GM21825 (cell line): ENCODE measurements around the gene FAM156A.
A peak's percentile ranks its signal among the peaks of the same experiment; 100 is the strongest.
"Not testable (repeated sequence)": the region's sequence is repeated elsewhere in the genome, so short reads cannot be mapped to it uniquely, and the experiment has no call there.

Experiments
- ATAC-seq: cut with Tn5 transposase; IDR thresholded peaks from one replicate; pipeline ENCODE4 v1.9.1; 2021; ENCODE audit warnings: mild to moderate bottlenecking, moderate library complexity; ENCODE audit not compliant: unreplicated experiment

Gene FAM156A, protein sequence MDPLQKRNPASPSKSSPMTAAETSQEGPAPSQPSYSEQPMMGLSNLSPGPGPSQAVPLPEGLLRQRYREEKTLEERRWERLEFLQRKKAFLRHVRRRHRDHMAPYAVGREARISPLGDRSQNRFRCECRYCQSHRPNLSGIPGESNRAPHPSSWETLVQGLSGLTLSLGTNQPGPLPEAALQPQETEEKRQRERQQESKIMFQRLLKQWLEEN

DNA sequence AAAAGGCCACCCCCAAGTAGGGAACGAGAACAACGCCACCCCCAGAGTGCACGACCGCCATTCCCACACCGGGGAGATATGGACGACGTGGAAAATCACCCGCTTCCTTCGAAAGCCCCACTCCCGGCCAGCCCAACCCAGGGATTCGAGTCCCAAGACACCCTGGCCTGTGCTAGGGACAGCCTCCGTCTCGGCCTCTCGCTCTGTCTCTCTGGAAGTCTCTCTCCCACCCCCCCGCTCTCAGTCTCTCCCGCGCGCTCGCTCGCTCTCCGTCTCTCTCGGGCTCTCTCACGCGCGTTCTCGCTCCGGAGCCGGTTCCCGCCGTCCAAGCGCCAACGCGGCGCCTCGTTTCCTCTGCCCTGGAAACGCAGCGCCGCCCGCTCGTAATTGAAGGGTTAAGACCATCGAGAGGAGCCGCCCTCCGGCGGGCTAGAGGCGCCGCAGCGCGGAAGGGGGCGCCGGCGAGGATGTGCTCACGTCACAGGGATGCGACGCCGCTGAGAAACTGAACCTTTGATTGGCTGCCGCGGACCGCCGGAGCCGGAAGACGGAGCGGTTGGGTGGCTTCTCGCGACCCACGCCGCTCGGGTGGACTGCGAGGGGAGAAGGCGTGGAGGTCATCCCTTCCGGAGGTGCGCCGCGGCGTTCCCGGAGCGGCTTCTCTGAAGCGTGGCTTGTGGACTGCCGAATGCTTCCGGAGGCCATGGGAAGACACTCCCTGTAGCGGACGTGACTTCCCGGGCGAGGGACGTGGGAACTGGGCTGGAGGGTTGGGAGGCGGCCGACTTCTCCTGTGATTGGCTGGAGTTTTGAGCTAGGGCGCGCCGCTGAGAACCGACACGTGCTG lies at the start of gene FAM156A:
Gene FAM156A (minus strand): TSS at position 406 of the 847 bp plus-strand sequence. CDS start 9,930 bp downstream, outside the sequence.
- peak; percentile 79 for ATAC-seq

DNA sequence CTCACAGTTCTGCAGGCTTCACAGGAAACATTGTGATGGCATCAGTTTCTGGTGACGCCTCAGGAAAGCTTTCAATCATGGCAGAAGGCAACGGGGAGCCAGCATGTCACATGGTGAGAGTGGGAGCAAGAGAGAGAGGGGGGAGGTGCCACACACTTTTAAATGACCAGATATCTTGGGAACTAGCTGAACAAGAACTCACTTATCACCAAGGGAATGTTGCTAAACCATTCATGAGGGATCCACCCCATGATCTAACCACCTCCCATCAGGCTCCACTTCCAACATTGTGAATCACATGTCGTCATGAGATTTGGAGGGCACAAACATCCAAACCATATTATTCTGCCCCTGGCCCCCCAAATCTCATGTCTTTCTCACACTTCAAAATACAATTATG lies 47.0 kb upstream of the FAM156A start:
- no peak for ATAC-seq

DNA sequence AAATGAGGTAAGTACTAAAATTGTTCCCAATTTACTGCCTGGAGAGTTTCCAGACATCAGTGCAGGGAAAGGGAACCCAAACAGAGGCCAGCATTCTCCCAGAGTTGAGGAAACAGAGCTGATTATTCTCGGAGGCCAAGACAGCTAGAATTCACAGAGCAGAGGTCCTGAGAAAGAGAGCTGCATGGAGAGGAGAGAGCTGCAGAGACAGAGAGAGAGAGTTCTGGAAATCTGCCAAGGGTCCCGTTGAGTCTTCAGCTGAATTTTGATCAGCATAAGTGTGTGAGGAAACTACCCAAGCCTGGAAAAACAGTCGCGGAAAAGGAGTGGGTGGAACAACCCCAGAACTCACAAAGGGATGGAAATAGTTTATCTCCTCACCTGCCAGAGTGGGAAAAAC lies 46.5 kb upstream of the FAM156A start:
- no peak for ATAC-seq

DNA sequence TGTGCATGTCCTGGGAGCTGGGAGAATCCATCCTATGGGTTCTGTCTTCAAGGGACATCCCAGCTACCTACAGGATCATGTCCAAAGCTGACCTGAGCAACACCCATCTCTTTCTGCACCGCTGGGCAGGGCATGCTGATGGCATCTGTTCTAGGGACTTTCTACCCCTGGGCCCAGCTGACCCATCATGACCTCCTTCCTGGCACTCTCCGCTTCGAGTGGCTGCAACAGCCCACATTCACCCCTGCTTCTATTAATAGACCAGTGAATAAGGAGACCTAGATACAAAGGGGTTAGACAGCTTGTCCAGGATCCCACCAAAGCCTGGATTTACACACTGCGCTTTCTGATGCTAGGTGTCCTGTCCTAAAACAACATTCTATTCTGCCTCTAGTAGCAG lies 45.7 kb upstream of the FAM156A start:
- ATAC-seq, result no peak

DNA sequence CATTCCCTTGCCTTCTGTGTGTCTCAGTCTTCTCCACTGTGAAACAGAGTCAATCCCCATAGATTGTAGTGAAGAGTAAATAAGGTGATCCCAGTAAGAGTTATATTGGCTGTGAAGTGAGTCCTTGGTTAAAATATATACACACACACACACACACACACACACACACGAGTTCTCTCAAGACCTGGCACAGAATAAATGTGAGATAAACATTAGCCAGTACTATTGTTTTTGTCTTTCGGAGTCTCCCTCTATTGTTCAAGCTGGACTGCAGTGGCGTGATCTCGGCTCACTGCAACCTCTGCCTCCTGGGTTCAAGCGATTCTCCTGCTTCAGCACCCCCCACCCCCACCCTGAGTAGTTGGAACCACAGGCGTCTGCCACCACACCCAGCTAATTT lies 44.8 kb upstream of the FAM156A start:
- ATAC-seq, result no peak

DNA sequence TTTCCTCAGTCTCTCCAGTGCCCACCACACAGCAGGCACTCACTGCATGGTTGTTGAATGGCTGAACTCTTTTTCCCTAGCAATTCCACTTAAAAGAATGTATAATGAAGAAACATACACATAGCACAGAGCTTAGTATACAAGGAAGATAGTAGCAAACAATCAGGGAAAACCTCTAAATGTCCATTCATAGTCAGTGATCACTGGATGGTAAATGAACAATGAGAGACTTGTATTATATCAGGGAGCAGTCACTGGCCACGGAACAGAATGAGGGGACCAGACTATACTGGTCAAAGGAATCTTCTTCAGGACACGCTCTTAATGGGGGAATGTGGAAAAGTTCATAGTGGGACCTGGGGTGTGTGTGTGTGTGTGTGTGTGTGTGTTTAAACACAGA lies 43.6 kb upstream of the FAM156A start:
- no peak for ATAC-seq

DNA sequence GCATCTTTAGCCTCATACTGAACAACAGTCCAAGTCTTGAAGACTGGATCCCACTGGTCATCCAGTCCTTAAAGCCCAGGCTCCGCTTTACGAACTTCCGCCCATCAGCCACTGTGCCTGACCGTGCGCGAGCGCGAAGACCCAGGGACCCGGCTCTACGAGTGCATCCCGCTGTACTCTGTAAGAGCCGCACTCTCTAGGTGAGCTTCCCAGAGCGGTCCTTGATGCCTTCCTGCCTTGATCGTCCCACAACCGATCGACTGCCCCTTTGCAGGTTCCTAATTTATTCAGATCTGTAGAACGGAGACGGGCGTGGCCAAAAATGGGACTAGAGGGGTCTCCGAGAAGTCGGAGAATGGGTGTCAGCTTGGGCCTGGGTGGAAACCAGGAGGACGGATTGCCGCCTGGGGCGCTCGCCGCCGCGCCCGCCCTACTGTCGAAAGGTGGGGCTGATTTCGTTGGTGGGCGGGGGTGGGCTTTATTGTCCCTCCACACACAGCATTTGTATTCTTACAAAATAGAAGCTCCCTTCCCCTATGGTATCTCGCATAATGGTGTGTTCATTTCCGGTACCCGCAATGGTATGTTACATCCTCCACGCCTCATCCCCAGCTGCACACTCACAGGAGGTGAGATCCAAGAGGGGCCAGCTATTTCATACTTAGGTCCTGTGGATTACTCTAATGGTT lies 42.3 kb upstream of the FAM156A start:
- no peak for ATAC-seq

DNA sequence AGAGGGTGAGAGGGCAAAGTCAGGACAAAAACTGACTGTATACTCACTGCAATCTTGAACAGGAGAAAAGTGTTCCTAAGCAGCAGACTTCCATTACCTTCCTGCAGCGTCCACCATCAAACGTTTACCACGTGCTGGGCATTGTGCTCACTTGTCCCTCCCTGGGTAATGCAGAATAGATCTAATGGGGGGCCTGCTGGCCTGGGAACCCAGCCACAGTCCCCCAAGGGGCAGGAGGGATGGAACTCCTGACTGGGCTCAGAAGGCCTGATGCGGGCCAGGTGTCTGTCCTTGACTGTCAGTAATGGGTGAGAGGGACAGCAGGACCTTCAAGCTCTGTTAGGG lies 37.6 kb upstream of the FAM156A start:
- no peak for ATAC-seq

DNA sequence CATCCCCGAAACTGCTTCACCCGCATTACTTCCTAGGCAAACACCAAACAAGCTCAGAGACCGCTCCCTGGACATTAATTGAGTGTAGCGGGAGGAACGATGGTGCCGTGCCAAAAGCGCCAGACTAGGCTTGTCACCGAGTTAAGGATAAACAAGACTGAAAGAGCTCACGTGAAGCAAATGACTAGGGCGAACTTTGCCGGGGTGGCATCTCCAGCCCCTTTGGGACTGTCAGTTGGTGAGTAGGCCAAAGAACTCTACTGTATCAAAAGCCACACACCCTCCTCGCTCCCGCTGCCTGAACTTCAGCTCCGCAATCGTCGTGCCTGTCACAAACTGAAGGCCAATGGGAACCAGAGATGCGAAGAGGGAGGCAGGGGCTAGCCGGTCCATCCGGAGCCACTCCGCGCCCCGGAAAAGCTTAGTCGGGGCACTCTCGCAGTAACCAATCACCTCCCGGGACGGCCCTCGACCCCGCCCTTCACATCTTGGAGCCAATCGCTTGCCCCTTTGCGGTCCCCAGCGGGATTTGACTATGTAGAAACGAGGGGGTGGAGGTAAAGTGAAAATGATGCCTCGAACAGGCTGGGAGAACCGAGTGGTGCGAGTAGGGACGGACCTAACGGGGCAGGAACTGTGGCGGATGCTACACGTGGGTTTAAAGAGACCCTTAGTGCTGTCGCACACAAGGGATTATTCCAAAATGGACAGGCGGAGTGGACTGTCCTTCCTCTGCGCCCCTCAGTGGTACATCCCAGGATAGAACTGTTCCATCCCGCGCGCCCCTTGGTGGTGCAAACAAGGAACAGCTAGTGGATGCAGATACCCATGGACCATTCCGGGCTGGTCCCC lies 37.0 kb upstream of the FAM156A start:
- peak; percentile 93 for ATAC-seq

DNA sequence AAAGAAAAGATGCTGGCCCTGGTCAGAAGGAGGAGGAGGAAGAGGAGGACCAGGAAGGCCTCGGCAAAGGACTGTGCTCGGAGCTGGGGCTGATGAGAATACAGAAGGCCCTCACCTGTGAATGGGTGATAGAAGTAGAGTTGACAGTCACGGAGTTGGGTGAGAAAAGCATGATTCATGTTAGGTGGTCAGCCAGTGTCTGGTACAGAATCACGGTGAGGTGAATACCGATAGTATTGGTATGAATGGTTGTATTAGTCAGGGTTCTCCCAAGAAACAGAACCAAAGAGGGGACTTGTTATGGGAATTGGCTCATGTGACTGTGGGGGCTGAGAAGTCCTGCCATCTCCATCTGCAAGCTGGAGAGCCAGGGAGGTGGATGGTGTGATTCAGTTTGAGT lies 32.5 kb upstream of the FAM156A start:
- ATAC-seq, result no peak

DNA sequence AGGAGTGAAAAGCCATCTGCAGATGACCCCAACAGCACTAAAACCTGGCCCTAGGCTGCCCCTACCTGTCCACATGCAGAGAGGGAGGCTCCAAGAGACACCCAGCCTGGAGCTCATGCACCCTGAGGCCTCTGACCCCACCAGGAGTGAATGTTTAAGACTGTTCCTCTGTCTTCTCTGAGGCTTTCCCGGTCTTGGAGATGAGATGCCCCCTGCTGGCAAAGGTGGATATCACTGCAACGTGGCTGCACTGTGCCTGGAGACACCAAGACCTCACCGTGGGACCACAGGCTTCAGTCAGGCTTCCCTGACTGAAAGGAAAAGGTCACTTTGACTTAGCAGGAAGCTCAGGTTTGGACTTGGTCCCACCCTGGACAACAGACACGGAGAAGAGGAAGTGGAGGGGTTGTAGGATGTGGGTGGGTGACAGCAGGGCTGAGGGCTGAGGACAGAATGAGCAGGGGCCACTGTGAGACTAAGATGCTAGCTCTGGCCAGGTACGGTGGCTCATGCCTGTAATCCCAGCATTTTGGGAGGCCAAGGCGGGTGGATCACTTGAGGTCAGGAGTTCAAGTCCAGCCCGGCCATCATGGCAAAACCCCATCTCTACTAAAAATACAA lies 31.8 kb upstream of the FAM156A start:
- ATAC-seq, result peak; percentile 85

DNA sequence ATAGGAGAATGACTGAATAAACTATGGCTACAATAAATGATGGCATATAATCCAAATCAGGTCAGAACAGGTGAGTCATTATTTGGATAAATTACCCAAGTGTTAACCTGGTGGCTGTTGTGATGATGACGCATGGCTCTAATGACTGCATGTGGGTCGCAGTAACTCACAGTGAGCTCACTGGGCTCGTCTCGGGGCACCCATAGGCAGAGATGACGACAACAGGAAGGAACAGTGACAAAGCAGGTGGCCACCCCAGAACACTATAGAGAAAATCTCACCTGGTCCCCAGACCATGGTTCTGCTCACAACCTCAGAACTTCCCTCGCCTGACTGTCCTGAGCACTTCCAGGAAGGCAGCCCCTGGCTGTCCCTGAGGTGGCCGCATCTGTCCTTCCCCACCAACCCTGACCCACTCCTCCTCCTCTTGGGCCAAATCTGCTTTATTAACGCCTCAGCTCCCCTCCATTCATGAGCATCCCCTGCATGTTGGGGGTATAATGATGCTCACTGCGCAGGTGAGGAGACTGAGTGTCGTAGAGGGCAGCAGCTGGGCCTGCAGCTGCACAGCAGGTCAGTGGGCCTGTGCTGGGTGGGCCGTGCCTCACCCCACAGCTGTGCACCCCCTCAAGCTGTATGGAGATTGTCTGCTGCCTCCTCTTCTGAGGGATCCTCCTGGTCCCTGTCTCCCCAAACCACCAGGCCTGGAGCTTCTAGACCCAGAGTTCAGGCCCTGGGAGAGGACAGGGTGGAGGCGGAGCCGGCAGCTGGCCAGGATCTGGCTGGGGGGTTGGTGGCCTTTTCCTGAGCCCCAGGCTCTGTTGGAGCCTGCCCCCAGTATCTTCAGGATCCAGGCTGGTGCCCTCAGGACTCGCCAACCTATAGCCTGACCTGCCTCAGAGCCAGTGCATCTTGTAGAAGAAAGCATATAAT lies 30.9 kb upstream of the FAM156A start:
- ATAC-seq, result no peak

DNA sequence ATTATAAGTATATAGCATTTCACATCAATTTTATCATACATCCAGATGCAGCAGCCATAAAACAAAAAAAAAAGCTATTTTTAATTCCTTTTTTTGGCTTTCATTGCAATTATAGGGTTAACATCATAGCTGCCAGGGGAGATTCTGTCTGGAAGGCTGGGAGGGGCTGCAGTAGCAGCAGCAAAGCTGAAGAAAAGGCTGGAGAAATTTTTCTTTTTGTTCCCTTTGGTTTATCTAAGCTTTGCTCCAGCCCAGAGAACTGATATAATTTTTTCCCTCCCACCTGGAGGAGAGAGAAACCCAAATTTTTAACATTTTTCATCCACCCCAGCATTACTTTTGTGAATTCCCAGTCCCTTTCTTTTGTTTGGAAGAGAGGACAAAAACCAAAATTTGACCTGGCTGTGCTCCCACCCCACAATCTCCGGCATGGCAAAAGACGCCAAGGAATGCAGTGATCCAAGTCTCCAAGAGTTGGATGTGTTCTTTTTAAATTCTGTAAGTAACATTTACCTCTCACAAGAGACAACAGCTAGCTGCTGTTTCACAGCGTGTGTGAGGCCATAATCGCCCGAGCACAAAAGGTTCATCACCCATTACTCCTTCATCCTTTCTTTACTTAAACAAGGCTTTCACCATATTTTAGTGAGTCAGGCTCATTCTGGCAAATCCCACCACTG lies 25.1 kb upstream of the FAM156A start:
- ATAC-seq, result no peak

DNA sequence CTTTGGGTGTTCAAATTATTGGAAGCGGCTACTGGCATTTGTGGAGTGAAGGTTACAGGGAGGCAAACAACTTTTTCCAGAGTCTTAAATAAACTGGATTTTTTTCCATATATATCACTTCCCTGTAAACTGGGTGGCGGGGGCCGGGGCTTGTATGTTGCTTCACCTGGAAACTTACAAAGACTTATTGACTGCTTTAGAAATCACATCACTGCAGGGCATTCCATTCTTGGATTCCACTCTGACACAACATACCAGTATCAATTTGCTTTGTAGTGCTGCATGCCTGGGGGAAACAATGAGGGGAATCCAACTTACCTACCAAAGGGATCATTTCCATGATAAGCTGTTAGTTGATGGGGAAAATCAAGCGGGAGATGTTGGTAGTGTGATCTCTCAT lies 21.7 kb upstream of the FAM156A start:
- ATAC-seq, result no peak

DNA sequence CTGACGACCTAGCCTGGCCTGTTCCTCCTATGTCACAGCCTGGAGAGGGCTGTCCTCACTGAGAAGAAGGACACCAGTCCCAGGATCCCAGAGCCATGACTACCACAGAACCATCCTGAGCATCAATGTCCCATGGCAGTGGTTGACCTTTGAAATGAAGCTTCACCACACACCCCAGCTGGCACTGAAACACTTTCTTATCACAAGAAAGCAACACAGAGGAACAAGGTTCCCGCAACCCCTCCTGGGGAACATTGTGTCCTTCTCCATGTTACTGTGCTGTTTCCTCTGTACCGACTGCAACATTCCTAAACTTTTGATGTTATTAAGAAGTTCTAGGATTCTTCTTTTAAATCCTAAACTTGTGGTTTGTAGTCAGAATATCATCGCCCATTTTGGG lies 21.2 kb upstream of the FAM156A start:
- no peak for ATAC-seq

DNA sequence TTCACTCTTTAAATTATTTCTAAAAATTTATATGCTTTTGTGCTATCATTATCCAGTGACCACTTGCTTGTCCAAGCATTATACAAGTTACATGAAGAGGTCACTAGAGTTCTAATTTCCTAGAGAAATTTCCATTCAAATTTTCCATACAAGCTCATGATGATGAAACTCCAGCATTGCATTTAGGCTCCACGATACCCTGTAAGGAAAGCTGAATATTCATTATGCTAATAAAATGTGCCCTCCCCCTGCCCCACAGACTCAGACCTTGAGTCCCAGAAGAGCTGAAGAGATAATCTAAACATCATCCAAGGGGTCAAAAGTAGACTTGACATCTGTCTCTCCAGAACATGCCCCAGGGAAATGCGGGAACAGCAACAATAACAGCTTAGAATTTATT lies 19.6 kb upstream of the FAM156A start:
- ATAC-seq, result no peak

DNA sequence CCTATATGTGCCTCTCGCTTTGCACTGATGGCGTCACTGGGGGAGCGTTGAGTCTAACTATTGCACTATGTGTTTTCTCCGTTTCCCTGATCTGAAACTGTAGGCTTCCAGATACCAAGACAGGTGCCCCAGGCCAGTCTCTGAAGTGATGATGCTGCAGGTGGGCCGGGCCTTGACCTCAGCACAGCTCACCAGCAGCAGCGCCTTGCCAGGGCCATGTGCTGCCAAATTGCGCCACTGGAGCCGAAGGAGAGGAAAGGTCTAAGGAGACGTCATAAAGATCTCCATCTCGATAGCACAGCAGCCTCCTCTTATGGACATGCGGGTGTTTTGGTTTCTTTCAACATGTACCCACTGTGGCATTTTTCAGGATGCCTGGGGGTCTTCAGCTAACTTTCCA lies 17.3 kb upstream of the FAM156A start:
- ATAC-seq, result not testable (repeated sequence)

DNA sequence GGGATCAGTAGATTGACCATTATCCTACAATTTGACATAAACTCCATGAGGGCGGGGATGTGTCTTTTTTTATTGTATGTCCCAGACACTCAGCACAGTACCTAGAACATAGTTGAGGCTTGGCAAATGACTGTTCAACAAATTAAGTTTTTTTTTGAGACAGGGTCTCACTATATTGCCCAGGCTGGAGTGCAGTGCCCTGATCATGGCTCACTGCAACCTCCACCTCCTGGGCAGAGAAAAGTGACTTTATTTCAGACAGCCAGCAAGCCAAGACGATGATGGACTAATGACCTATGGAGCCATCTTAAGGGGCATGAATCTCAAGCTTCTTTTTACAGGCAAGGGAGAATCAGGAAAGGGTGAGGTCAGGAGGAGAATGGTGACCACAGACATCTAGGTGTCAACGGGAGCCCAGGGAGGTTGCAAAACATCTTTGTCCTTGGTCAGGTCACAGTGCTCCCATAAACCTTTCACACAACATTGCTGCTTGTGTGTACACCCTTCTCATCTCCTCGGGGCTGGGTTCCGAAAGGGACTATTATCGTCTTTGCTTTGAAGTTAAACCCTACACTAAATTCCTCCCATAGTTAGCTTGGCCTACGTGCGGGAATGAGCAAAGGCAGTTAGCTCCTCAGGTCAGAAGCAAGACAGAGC lies 16.1 kb upstream of the FAM156A start:
- not testable (repeated sequence) for ATAC-seq
